ENCODE results near the gene STPG2. TPM values are rescaled to one million over a fixed set of nuclear protein-coding genes. Genes with fewer than 3 reads are reported as not detected.

The STPG2 gene
- total and polyA plus RNA-seq, 9 donors, result 0.06 to 1.3 (median 0.53) TPM; not detected in 1

- Histone ChIP-seq H3K36me3 (no peaks in the 10 kb centered on the region), H3K27ac (no peak overlapping the region), H3K9me3 (no peaks in the 10 kb centered on the region), H3K4me3 (no peak overlapping the region), H3K27me3 (no peaks in the 10 kb centered on the region), H3K4me1 (ENCODE audit: insufficient read depth) (no peaks in the 10 kb centered on the region)
- WGBS, 3 donors, result 10 to 14% (median 11%) methylated on average over 2 of the region's 2 CpGs
- TF ChIP-seq CTCF (IDR thresholded peaks at IDR 0.05) (no peak), POLR2A (IDR thresholded peaks at IDR 0.05) (no peak), EP300 (IDR thresholded peaks at IDR 0.05) (no peak)
- DNase-seq, result no peak
- intact Hi-C loops (cut with DNase I), result no loop called here
These were observed 50.3 kb downstream of the STPG2 start for GRCh38 chr4:98092833-98093439.

GRCh38 chr4:98081936-98082335 lies 61.3 kb downstream of the STPG2 start:
- TF ChIP-seq CTCF (IDR thresholded peaks at IDR 0.05), result no peak
- TF ChIP-seq POLR2A (IDR thresholded peaks at IDR 0.05), result no peak
- TF ChIP-seq EP300 (IDR thresholded peaks at IDR 0.05), result no peak
- 93 to 95% (median 93%) methylated on average over 2 of the region's 2 CpGs for WGBS, 3 donors
- H3K27ac ChIP-seq, result no peak overlapping the region
- intact Hi-C loops (cut with DNase I), result no loop called here
- no peaks in the 10 kb centered on the region for H3K36me3 ChIP-seq
- H3K4me3 ChIP-seq, result no peak overlapping the region
- DNase-seq, result no peak
- H3K9me3 ChIP-seq, result no peaks in the 10 kb centered on the region
- H3K27me3 ChIP-seq, result no peaks in the 10 kb centered on the region
- no peaks in the 10 kb centered on the region for H3K4me1 ChIP-seq (ENCODE audit: insufficient read depth)

- Histone ChIP-seq H3K9me3 (no peaks in the 10 kb centered on the region), H3K27ac (no peak overlapping the region), H3K4me3 (no peak overlapping the region), H3K27me3 (no peaks in the 10 kb centered on the region), H3K4me1 (ENCODE audit: insufficient read depth) (no peaks in the 10 kb centered on the region), H3K36me3 (no peaks in the 10 kb centered on the region)
- WGBS, 3 donors, result 27 to 45% (median 38%) methylated on average over 2 of the region's 2 CpGs
- intact Hi-C loops (cut with DNase I), result no loop called here
- DNase-seq, result no peak
- TF ChIP-seq CTCF (IDR thresholded peaks at IDR 0.05) (no peak), EP300 (IDR thresholded peaks at IDR 0.05) (no peak), POLR2A (IDR thresholded peaks at IDR 0.05) (no peak)
These were observed 74.8 kb downstream of the STPG2 start for GRCh38 chr4:98068495-98068894.

GRCh38 chr4:98055800-98056501 lies 87.3 kb downstream of the STPG2 start:
- H3K4me1 ChIP-seq (ENCODE audit: insufficient read depth), result no peaks in the 10 kb centered on the region
- 80 to 90% (median 90%) methylated on average over 7 of the region's 7 CpGs for WGBS, 3 donors

More at GRCh38 chr4:98055800-98056501, 87.3 kb downstream of the STPG2 start:
- TF ChIP-seq POLR2A (IDR thresholded peaks at IDR 0.05), result no peak
- TF ChIP-seq EP300 (IDR thresholded peaks at IDR 0.05), result no peak
- no peak for TF ChIP-seq CTCF (IDR thresholded peaks at IDR 0.05)
- no peaks in the 10 kb centered on the region for H3K27me3 ChIP-seq
- no peaks in the 10 kb centered on the region for H3K36me3 ChIP-seq
- DNase-seq, result no peak
- intact Hi-C loops (cut with DNase I), result no loop called here
- no peak overlapping the region for H3K27ac ChIP-seq
- H3K4me3 ChIP-seq, result no peak overlapping the region
- no peaks in the 10 kb centered on the region for H3K9me3 ChIP-seq

Measured in ovary (tissue), 9 donors.